H1 (cell line): Measurements from ENCODE around the gene CHAT.

ENCODE experiments used
- CBX5 ChIP-seq: fragments of 300-800, 300-1000 bp; sonication (generic); IDR thresholded peaks from 2 replicates; pipeline ENCODE4 v1.7.1; 2016; ENCODE audit warnings: antibody characterized with exemption, low read length, low read depth
- CHD2 ChIP-seq: IDR thresholded peaks from 2 replicates; pipeline ENCODE4 v1.6.1; 2012; ENCODE audit warnings: low read length, improper control_type of control experiment
- EZH2 ChIP-seq: fragments of 200-600 bp; sonication (generic); IDR thresholded peaks from 2 replicates; pipeline ENCODE4 v1.7.1; 2012; ENCODE audit warnings: low read depth, mild to moderate bottlenecking, moderate library complexity, low read length, inconsistent platforms; ENCODE audit not compliant: severe bottlenecking
- GABPA ChIP-seq: IDR thresholded peaks from 2 replicates; pipeline ENCODE4 v1.6.1; 2011; ENCODE audit warnings: mild to moderate bottlenecking, low read length, moderate library complexity, borderline replicate concordance; ENCODE audit not compliant: insufficient read depth
- JUND ChIP-seq: IDR thresholded peaks from 2 replicates; pipeline ENCODE4 v1.6.1; 2011; ENCODE audit warnings: mild to moderate bottlenecking, improper control_type of control experiment, low read length
- KDM1A ChIP-seq: fragments of 200-600, 300-600 bp; sonication (generic); IDR thresholded peaks from 2 replicates; pipeline ENCODE4 v1.7.1; 2016; ENCODE audit warnings: mild to moderate bottlenecking, low read length, borderline replicate concordance
- POLR2A ChIP-seq, 2 experiments: IDR thresholded peaks; 1 replicate in 1 of 2; 2 replicates in 1 of 2; pipeline ENCODE4 v1.6.1; 2011; ENCODE audit warnings: low read depth in 2 of 2, low read length in 2 of 2, mild to moderate bottlenecking in 2 of 2; ENCODE audit errors: control extremely low read depth in 1 of 2
- POLR2AphosphoS5 ChIP-seq: IDR thresholded peaks from 2 replicates; pipeline ENCODE4 v1.6.1; 2011; ENCODE audit warnings: low read depth, low read length
- RFX5 ChIP-seq: IDR thresholded peaks from 2 replicates; pipeline ENCODE4 v1.6.1; 2011; ENCODE audit warnings: low read depth, low read length, improper control_type of control experiment, borderline replicate concordance
- SIN3A ChIP-seq, 2 experiments: IDR thresholded peaks in 1 of 2; conservative IDR thresholded peaks in 1 of 2; 2 replicates each; pipeline ENCODE4 v1.6.1; 2011 to 2012; ENCODE audit warnings: low read length in 2 of 2, improper control_type of control experiment in 1 of 2, low read depth in 1 of 2, mild to moderate bottlenecking in 1 of 2
- SIX5 ChIP-seq: IDR thresholded peaks from 2 replicates; pipeline ENCODE4 v1.6.1; 2011; ENCODE audit warnings: mild to moderate bottlenecking, low read depth, low read length
- SP1 ChIP-seq: IDR thresholded peaks from 2 replicates; pipeline ENCODE4 v1.6.1; 2011; ENCODE audit warnings: low read depth, low read length
- TF ChIP-seq, protein P1 (sequence below), 3 experiments: IDR thresholded peaks; 1 replicate in 2 of 3; 2 replicates in 1 of 3; pipeline versions ENCODE4 v1.5.1 to v1.6.1; 2011; ENCODE audit warnings: low read length in 3 of 3, mild to moderate bottlenecking in 3 of 3, inconsistent platforms in 2 of 3, low read depth in 1 of 3, moderate library complexity in 1 of 3; ENCODE audit not compliant: insufficient read depth in 1 of 3; ENCODE audit errors: control extremely low read depth in 1 of 3
- TF ChIP-seq, protein P2 (sequence below): IDR thresholded peaks from 2 replicates; pipeline ENCODE4 v1.6.1; 2012; ENCODE audit warnings: inconsistent platforms

DNA sequence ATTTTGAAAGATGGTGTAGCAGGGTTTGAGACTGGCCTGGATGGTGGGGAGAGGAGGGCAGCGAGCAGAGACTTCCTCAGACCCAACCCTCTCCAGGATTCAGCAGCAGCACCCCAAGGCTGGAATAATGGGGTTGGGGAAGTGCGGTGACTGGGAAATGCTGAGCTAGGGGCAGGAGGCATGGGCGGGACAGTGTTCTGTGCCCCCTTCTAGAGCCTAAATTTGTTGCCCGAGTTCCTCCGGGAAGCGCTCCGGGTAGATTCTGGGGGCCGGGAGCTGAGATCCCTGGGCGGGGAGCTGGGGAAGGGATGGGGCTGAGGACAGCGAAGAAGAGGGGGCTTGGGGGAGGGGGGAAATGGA is at the start of gene CHAT:
- TF ChIP-seq SP1 (no peak), SIN3A (conservative IDR thresholded peaks at IDR 0.05 in 1 of 2, IDR thresholded peaks at IDR 0.05 in 1 of 2; ENCODE audit: low read depth in 1 of 2, low read length in 2 of 2) (no peak), POLR2A (IDR thresholded peaks at IDR 0.05; ENCODE audit: control extremely low read depth in 1 of 2, low read depth in 2 of 2, low read length in 2 of 2) (no peak), SIX5 (no peak), GABPA (no peak), JUND (no peak), EZH2 (peak; percentile 88), POLR2AphosphoS5 (no peak), CHD2 (no peak), CBX5 (no peak), RFX5 (no peak), KDM1A (no peak)
- TF ChIP-seq, protein P1, sequence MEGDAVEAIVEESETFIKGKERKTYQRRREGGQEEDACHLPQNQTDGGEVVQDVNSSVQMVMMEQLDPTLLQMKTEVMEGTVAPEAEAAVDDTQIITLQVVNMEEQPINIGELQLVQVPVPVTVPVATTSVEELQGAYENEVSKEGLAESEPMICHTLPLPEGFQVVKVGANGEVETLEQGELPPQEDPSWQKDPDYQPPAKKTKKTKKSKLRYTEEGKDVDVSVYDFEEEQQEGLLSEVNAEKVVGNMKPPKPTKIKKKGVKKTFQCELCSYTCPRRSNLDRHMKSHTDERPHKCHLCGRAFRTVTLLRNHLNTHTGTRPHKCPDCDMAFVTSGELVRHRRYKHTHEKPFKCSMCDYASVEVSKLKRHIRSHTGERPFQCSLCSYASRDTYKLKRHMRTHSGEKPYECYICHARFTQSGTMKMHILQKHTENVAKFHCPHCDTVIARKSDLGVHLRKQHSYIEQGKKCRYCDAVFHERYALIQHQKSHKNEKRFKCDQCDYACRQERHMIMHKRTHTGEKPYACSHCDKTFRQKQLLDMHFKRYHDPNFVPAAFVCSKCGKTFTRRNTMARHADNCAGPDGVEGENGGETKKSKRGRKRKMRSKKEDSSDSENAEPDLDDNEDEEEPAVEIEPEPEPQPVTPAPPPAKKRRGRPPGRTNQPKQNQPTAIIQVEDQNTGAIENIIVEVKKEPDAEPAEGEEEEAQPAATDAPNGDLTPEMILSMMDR (IDR thresholded peaks at IDR 0.05; ENCODE audit: control extremely low read depth in 1 of 3, insufficient read depth in 1 of 3, low read depth in 1 of 3, low read length in 3 of 3) = no peak
- TF ChIP-seq, protein P2, sequence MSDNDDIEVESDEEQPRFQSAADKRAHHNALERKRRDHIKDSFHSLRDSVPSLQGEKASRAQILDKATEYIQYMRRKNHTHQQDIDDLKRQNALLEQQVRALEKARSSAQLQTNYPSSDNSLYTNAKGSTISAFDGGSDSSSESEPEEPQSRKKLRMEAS = no peak
